Vagina (tissue), 2 donors: Measurements from ENCODE around the gene DCC.

Source experiments
- CTCF ChIP-seq, 3 experiments: fragments of 450-650 bp in 2 of 3; fragments of 200-600 bp in 1 of 3; sonication (generic) in 1 of 3; IDR thresholded peaks; one replicate each; pipeline ENCODE4 v1.5.1; 2017 to 2019; ENCODE audit warnings: antibody characterized with exemption in 3 of 3, mild to moderate bottlenecking in 2 of 3, moderate library complexity in 2 of 3
- POLR2A ChIP-seq, 2 donors: fragments of 450-650 bp; IDR thresholded peaks; one replicate each; pipeline ENCODE4 v1.6.1; 2017; ENCODE audit warnings: antibody characterized with exemption in 2 of 2, mild to moderate bottlenecking in 2 of 2, moderate library complexity in 2 of 2
- POLR2AphosphoS5 ChIP-seq, 2 donors: sonication (generic); formaldehyde crosslinking; IDR thresholded peaks; one replicate each; pipeline ENCODE4 v1.9.0; 2017; ENCODE audit warnings: antibody characterized with exemption in 2 of 2, mild to moderate bottlenecking in 2 of 2, low read depth in 1 of 2; ENCODE audit not compliant: insufficient read depth in 1 of 2

- TF ChIP-seq CTCF (IDR thresholded peaks at IDR 0.05) (no peak), POLR2A (IDR thresholded peaks at IDR 0.05) (no peak), POLR2AphosphoS5 (IDR thresholded peaks at IDR 0.05; ENCODE audit: insufficient read depth in 1 of 2, low read depth in 1 of 2) (no peak)
Observed at GRCh38 chr18:52415131-52415530, 75.1 kb downstream of the DCC start.
